Ascending aorta (tissue), 2 donors: Measurements from ENCODE around the gene RBP3. TPM values are rescaled to one million over a fixed set of nuclear protein-coding genes. Genes with fewer than 3 reads are reported as not detected.

Experiments
- DNase-seq, 2 donors: peaks; one replicate each; pipeline ENCODE4 v3.0.0-alpha.2; 2019; ENCODE audit warnings: low spot score in 2 of 2
- H3K27ac ChIP-seq, 2 donors: fragments of 200-600 bp; sonication (generic); one replicate each; pipeline ENCODE4 v1.5.1; 2016 to 2017; ENCODE audit warnings: mild to moderate bottlenecking in 1 of 2
- H3K27me3 ChIP-seq: fragments of 200-600 bp; sonication (generic); one replicate; pipeline ENCODE4 v1.5.1; 2017
- H3K36me3 ChIP-seq, 2 donors: fragments of 200-600 bp; sonication (generic); one replicate each; pipeline ENCODE4 v1.5.1; 2016
- H3K4me1 ChIP-seq, 2 donors: fragments of 200-600 bp; sonication (generic); one replicate each; pipeline ENCODE4 v1.5.1; 2016 to 2017; ENCODE audit warnings: mild to moderate bottlenecking in 1 of 2
- H3K4me3 ChIP-seq, 2 donors: fragments of 200-600 bp; sonication (generic); one replicate each; pipeline ENCODE4 v1.5.1; 2016 to 2017; ENCODE audit warnings: mild to moderate bottlenecking in 1 of 2
- H3K9me3 ChIP-seq, 2 donors: fragments of 200-600 bp; sonication (generic); one replicate each; pipeline ENCODE4 v1.5.1; 2016
- CTCF ChIP-seq, 3 experiments: fragments of 200-600 bp in 2 of 3; fragments of 450-650 bp in 1 of 3; sonication (generic) in 2 of 3; IDR thresholded peaks; one replicate each; pipeline ENCODE4 v1.5.1; 2016 to 2019; ENCODE audit warnings: antibody characterized with exemption in 3 of 3, mild to moderate bottlenecking in 1 of 3, moderate library complexity in 1 of 3
- intact Hi-C: fragments of 100-400 bp; cut with DNase I; formaldehyde crosslinking; loops from one replicate; pipeline ENCODE4 v1.15.1; 2023
- total RNA-seq: library from RNA; depleted of rRNA; stranded (reverse); fragments of >200 nt; gene quantifications from one replicate; pipeline ENCODE4 v1.1.0, GENCODE V29; 2016

The RBP3 gene
- total RNA-seq, 1 donor from 2014 or later = not detected

- TF ChIP-seq CTCF (IDR thresholded peaks at IDR 0.05) = no peak
- intact Hi-C loops = no loop called here
- H3K27ac ChIP-seq = no peak overlapping the region
- H3K27me3 ChIP-seq = no peaks in the 10 kb centered on the region
- DNase-seq = no peak
- H3K9me3 ChIP-seq = no peaks in the 10 kb centered on the region
- H3K4me3 ChIP-seq = no peak overlapping the region
- peaks cover 2% of the 10 kb centered on the region in 2 donors for H3K4me1 ChIP-seq
- H3K36me3 ChIP-seq = no peaks in the 10 kb centered on the region
Observed at GRCh38 chr10:47308775-47309174, 39.4 kb upstream of the RBP3 start.

GRCh38 chr10:47309408-47310089 lies 38.6 kb upstream of the RBP3 start:
- intact Hi-C loops = no loop called here
- Histone ChIP-seq H3K27ac (no peak overlapping the region), H3K36me3 (no peaks in the 10 kb centered on the region), H3K4me3 (no peak overlapping the region), H3K27me3 (no peaks in the 10 kb centered on the region), H3K4me1 (peaks cover 2% of the 10 kb centered on the region in 2 donors), H3K9me3 (no peaks in the 10 kb centered on the region)
- TF ChIP-seq CTCF (IDR thresholded peaks at IDR 0.05) = peak in 2 of 3 experiments; percentile 13 to 32
- DNase-seq = no peak

GRCh38 chr10:47310090-47310505 lies 38.1 kb upstream of the RBP3 start:
- DNase-seq = no peak
- Histone ChIP-seq H3K9me3 (no peaks in the 10 kb centered on the region), H3K27me3 (no peaks in the 10 kb centered on the region), H3K4me3 (no peak overlapping the region), H3K27ac (no peak overlapping the region), H3K4me1 (peaks cover 2% of the 10 kb centered on the region in 2 donors), H3K36me3 (no peaks in the 10 kb centered on the region)
- no peak for TF ChIP-seq CTCF (IDR thresholded peaks at IDR 0.05)
- intact Hi-C loops = no loop called here

GRCh38 chr10:47311193-47311931 lies 36.8 kb upstream of the RBP3 start:
- no peak overlapping the region for H3K27ac ChIP-seq
- H3K36me3 ChIP-seq = no peaks in the 10 kb centered on the region
- peaks cover 2% of the 10 kb centered on the region in 2 donors for H3K4me1 ChIP-seq
- H3K9me3 ChIP-seq = no peaks in the 10 kb centered on the region
- H3K27me3 ChIP-seq = no peaks in the 10 kb centered on the region
- H3K4me3 ChIP-seq = no peak overlapping the region
- no peak for TF ChIP-seq CTCF (IDR thresholded peaks at IDR 0.05)
- intact Hi-C loops = no loop called here
- DNase-seq = no peak

GRCh38 chr10:47311932-47312662 lies 36.1 kb upstream of the RBP3 start:
- Histone ChIP-seq H3K27ac (no peak overlapping the region), H3K27me3 (no peaks in the 10 kb centered on the region), H3K9me3 (no peaks in the 10 kb centered on the region), H3K36me3 (no peaks in the 10 kb centered on the region), H3K4me1 (peaks cover 2% of the 10 kb centered on the region in 2 donors), H3K4me3 (no peak overlapping the region)
- peak; percentile 36 to 92 for DNase-seq
- peak; percentile 91 to 97 (median 95) for TF ChIP-seq CTCF (IDR thresholded peaks at IDR 0.05)
- intact Hi-C loops = loop anchor here (1.0 kb wide), 2 partner anchors 265 to 288 kb away; no protein-coding TSS in a partner anchor
